IMR-90 (cell line): ENCODE measurements around the gene TENT4B.

Source experiments
- BHLHE40 ChIP-seq: fragments of 150-350 bp; IDR thresholded peaks from 2 replicates; pipeline ENCODE4 v1.6.1; 2016; ENCODE audit warnings: mild to moderate bottlenecking, low read depth, low read length
- CEBPB ChIP-seq: IDR thresholded peaks from 2 replicates; pipeline ENCODE4 v1.6.1; 2012; ENCODE audit warnings: low read depth, low read length, improper control_type of control experiment
- CTCF ChIP-seq: conservative IDR thresholded peaks from 2 replicates; pipeline ENCODE4 v1.5.1; 2012; ENCODE audit warnings: mild to moderate bottlenecking, low read depth, low read length, improper control_type of control experiment
- MAFK ChIP-seq: IDR thresholded peaks from 2 replicates; pipeline ENCODE4 v1.6.1; 2012; ENCODE audit warnings: low read depth, low read length, improper control_type of control experiment
- POLR2A ChIP-seq: IDR thresholded peaks from 2 replicates; pipeline ENCODE4 v1.6.1; 2012; ENCODE audit warnings: mild to moderate bottlenecking, low read depth, low read length
- SMC3 ChIP-seq: fragments of 150-350 bp; IDR thresholded peaks from 2 replicates; pipeline ENCODE4 v1.6.1; 2016; ENCODE audit warnings: low read depth, mild to moderate bottlenecking, antibody characterized with exemption, low read length, moderate library complexity

- TF ChIP-seq SMC3 (no peak), CEBPB (no peak), MAFK (no peak), BHLHE40 (no peak), CTCF (no peak), POLR2A (no peak)
These were observed 122.0 kb downstream of the TENT4B start for GRCh38 chr16:50275098-50275415.
